ENCODE results near the gene ARHGEF40.

- TF ChIP-seq CTCF (IDR thresholded peaks at IDR 0.05; ENCODE audit: low read depth, low read length, poor library complexity, severe bottlenecking), result no peak
- TF ChIP-seq EZH2phosphoT487 (IDR thresholded peaks at IDR 0.05; ENCODE audit: borderline replicate concordance, low read length), result no peak
Observed at GRCh38 chr14:21084396-21084795, 14.3 kb downstream of the ARHGEF40 start.
